Activated CD4-positive, alpha-beta T cell treated with anti-CD3 and anti-CD28 coated beads for 48 hours (primary cell): ENCODE data around the gene NBPF1.
A peak's percentile ranks its signal among the peaks of the same experiment; 100 is the strongest.
"Not testable (repeated sequence)": the region's sequence is repeated elsewhere in the genome, so short reads cannot be mapped to it uniquely, and the experiment has no call there.

Source experiments
- DNase-seq: peaks from one replicate; pipeline ENCODE4 v3.0.0-alpha.2; 2020

NBPF1 gene

GRCh38 chr1:16641159-16641975 lies 28.0 kb upstream of the NBPF1 start:
- DNase-seq: not testable (repeated sequence)

DNA sequence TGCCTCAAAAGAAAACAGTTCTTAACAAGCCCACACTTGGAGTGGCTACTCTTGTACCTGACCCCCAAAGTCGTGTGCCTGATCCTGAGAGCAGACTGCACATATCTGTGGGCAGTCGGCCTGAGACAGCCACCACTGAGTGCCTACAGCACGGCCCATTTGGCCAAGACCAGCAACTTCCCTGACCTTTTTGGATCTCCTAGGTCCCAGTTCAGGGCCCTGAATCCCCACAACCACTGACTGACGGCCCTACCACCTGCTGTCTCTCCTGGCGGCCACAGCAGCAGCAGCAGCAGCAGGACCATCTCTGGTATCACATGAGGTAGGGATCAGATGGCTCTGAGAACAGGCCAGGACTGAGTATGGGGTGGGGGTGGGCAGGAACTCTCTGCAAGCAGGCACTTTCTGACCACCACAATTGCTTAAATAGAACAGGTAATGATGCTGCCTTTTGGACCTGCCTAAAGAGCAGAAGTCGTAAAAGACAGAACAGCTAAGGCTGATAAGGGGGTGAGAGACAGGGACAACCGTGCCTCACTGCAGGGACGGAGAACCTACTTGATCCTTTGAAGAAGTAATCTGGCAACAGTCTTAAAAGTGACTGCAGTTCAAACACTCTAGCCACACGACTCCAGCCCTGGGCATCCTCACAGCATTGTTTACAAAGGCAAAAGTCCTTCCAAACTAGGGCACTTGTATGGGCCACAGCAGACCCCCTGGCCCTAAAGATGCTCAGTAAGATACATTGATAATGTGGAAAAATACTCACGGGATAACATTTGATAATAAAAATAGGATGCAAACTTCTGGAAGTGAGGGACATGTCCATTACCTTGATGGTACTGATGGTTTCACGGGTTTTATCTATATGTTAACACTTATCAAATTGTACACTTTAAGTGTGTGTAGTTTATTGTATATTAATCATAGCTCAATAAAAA lies 26.0 kb upstream of the NBPF1 start:
- peak; percentile 2 for DNase-seq

- DNase-seq: peak; percentile 2
Measured at GRCh38 chr1:16637941-16638778, 24.8 kb upstream of the NBPF1 start.

DNA sequence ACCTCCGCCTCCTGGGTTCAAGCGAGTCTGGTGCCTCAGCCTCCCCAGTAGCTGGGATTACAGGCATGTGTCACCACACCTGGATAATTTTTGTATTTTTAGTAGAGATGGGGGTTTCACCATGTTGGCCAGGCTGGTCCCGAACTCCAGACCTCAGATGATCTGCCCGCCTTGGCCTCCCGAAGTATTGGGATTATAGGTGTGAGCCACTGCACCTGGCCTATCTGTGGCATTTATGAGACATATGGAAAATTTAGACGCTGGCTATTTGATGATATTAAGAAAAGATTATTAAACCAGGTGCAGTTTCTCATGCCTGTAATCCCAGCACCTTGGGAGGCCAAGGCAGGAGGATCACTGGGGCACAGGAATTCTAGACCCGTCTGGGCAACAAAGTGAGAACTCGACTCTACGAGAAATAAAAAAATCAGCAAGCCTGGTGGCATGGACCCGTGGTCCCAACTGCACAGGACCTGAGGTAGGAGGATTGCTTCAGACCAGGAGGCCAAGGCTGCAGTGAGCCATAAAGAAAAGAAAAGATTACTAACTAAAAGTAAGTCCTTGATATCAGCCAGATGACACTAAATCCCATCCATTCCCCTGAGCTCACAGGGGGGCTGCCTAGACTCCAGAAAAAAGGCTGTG lies 23.3 kb upstream of the NBPF1 start:
- DNase-seq: peak; percentile 3

GRCh38 chr1:16635959-16636358 lies 22.6 kb upstream of the NBPF1 start:
- peak; percentile 2 for DNase-seq

- not testable (repeated sequence) for DNase-seq
Measured at GRCh38 chr1:16633540-16634282, 20.3 kb upstream of the NBPF1 start.

- DNase-seq: not testable (repeated sequence)
Measured at GRCh38 chr1:16632044-16632850, 18.9 kb upstream of the NBPF1 start.

DNA sequence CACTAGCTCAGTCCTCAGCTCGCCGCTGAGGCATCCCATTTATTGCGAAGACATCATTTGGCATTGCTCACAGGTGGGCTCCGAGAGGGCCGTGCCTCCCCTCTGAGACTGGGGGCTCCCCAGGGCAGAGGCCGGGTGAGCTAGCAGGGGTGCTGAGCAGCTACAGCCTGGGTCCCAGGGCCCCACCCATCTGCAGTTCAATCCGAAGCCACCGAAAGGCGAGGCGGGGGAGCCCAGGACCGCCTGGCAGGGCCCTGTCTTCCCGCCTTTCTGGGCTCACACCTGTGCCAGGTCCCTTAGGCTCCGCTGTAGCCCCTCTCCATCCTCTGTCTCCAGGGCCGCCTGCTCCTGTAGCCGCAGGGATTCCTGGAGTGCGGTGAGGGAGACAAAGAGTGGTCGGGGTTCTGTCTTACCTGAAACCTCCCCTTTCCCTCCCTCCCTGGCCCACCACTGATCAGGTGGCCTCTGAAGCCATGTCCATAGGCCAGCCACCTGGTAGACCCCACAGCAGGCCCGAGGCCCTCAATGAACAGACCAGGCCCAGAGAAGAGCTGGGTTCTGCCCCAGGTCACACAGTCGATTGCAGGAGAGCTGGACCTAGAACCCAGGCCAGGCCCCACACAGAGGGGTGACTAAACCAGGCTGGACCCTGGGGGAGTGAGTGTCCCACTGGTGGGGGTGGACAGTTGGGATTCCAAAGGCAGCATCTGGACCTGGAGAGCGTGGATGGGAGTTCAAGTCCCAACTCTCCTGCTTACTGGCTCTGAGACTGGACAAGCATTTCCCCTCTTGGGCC lies 18.1 kb upstream of the NBPF1 start:
- peak; percentile 7 for DNase-seq

DNA sequence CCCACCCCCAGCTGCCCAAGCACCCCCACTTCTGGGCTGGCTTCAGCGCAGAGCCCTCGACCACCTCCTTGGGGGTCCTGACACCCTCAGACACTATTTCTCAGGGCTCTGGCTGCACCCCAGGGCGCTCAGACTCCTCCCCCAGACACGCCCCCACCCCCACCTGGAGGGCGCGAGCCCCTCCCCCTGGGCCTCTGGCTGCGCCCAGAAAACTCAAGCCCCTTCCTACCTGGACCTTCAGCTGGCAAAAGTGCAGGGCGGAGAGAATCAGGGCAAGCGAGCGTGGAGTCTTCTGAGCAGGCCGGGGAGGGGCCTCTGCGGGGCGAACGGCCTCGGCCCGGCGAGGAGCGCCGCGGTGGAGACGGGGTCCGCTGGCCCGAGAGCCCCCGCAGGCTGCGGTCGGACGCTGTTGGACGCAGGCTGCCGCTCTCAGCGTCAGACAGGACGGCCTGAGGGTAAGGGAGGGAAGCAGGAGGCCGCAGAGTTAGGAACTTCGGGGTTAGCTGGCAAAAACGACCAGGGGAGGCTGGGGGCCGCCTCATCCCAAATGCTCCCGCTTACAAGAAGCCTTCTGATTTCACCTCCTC lies 17.4 kb upstream of the NBPF1 start:
- peak; percentile 11 for DNase-seq

GRCh38 chr1:16629916-16630530 lies 16.7 kb upstream of the NBPF1 start:
- DNase-seq: not testable (repeated sequence)

- DNase-seq: no peak
Measured at GRCh38 chr1:16628361-16629111, 15.2 kb upstream of the NBPF1 start.

GRCh38 chr1:16626409-16626983 lies 13.1 kb upstream of the NBPF1 start:
- DNase-seq: not testable (repeated sequence)

GRCh38 chr1:16625497-16626408 lies 12.4 kb upstream of the NBPF1 start:
- peak; percentile 12 for DNase-seq

DNA sequence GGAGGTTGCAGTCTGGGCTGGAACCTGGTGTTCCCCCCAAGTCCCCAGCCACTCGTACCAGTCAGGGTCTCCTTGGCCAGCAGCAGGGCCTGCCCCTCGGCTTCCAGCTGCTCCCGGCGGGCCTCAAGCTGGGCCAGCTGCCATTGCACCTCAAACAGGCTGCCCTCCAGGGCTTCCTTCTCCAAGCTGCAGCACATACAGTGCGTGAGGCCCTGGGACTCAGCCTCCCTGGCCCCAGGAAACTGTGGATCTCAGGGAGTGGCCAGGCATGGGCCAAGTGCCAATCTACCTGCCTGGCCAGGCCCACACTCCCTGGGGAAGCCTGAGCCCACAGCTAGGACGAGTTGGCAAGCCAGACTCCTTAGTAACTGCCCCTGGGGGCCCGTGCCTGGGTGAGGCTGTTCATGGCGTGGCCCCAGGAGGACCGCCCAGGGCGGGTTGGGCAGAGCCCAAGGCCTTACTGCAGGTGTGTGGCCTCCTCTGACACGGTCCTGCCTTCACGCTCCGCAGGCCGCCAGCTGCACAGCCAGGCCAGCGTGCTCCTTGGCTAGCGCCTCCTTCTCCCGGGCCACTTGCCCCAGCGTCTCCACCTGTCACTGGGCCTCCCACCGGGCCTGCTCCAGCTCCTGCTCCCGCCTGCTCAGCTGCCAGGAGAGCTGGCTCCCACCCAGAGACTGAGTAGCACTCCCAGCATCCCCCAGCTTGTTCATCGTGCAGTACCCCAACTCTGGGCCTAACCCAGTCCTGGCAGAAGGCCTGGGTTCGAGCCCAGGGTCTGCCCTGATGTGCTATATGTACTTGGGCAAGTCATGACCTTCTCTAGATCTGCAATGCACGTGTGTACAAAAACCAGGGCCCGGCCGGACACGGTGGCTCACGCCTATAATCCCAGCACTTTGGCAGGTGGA lies 10.7 kb upstream of the NBPF1 start:
- DNase-seq: not testable (repeated sequence)

- not testable (repeated sequence) for DNase-seq
Measured at GRCh38 chr1:16623337-16623736, 10.0 kb upstream of the NBPF1 start.
